Retina (tissue), 1 donor: ENCODE measurements around the gene TRIM29.
A peak's percentile ranks its signal among the peaks of the same experiment; 100 is the strongest.

ENCODE experiments used
- DNase-seq: peaks from one replicate; pipeline ENCODE4 v3.0.0-alpha.2; 2016

Gene TRIM29

DNA sequence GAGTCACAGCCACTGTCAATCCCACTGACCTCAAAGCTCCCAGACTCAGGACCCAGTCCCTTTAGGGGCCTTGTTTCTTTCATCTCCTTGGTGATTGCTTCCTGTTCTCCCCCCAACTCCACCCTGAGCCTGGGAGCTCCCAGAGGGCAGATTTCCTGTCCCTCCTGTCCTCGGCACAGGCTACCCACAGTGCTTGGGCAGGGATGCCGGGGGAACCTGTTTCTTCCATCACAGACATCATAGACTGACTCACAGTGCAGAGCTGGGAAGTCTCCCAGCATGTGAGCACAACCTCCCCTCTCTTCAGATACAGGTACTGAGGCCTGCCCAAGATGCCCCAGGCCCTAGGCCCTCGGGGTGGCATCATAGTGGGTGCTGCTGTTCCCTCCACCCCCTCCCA is 16.6 kb downstream of the TRIM29 start:
- no peak for DNase-seq

DNA sequence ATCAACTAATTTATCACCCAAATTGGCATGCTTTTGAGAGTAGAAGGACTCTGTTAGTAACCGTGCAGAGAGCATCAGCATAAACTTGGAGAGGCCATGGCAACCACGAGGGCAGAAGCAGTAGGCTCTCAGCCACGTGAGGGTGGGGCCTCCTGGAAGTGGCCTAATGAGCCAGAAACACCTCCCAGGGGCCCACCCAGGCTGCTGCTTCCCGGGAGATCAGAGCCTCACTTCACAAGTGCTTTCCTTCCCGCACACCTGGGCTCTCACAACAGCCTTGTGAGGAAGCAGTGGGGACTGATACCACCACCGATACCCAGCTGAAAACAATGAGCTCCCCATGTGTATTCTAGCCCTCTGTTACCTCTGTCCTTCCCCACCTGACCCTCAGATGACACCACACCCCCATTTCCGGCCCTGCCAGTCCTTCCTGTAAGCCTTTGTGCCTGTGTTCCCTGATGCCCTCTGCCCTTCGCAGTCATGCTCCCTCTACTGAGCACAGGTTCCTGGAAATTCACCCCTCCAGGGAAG is 17.0 kb downstream of the TRIM29 start:
- DNase-seq: no peak

DNA sequence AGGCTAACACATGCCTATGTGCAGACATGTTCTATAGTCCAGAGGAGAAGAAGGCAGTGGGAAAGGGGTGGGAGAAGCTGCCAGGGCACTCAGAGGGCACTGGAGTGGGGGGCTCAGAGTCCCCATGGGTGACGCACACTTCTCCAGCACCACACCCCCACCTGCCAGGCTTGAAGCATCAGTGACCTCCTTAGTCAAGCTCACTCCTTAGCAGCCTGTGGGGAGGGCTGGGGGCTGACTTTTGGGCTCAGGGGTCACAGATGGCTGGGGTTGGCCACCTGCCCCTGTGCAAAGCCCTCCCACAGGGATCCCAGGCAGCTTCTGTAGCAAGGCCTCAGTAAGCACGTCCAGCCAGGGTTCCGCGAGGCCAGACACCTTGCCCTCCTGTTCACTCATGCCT is 18.8 kb downstream of the TRIM29 start:
- DNase-seq: no peak

- DNase-seq: no peak
Observed at GRCh38 chr11:120117991-120118390, 19.9 kb downstream of the TRIM29 start.

DNA sequence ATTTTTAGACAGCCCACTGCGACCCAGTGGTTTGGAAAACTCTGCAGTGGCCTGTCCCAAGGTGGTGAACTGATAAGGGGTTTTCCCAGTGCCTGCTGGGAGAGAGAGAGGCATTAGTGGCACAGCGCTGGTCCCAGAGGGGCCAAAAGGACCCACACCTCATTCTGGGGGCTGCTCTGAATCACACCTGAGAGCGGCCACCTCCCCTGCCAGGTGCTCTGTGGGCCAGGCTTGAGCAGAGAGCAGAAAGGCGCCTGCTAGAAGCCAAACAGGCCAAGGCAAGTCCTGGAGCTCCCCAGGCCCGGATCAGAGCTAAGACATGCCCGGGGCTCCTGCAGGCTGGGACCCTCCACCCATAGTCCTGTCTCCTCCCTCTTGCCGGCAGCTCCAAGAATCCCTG is 20.9 kb downstream of the TRIM29 start:
- DNase-seq: no peak

DNA sequence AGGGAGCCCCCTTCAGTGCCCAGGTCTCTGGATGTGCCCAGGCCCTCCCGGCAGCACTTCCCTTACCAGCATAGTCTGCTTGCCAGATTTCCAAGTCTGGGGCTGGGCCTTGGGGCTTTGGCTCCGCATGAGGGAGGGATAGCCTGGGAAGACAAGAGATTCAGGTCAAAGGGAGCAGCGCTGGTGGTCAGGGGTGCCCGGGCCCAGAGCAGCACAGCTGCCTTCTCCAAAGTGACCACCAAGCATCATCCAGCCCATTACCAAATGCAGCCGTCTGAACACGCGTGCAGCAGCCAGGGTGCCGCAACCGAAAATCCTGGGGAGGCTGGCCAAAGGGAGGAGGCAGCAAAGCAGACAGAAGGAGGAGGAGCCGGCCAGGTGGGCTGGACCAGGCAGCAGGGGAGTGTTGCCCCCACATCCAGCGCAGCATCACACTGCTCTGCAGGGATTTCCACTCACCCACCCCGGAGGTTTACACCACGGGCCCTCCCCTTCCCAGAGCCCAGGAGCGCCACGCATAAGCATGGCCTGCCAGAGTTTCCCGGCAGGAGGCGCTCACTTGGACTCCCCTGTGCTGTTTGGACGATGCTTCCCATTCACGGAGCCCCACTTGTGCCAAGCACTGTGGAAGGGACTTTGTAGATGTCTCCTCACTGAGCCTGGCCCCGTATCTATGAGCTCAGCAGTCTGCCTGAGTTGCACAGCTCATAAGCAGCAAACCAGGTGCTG is 22.5 kb downstream of the TRIM29 start:
- no peak for DNase-seq

DNA sequence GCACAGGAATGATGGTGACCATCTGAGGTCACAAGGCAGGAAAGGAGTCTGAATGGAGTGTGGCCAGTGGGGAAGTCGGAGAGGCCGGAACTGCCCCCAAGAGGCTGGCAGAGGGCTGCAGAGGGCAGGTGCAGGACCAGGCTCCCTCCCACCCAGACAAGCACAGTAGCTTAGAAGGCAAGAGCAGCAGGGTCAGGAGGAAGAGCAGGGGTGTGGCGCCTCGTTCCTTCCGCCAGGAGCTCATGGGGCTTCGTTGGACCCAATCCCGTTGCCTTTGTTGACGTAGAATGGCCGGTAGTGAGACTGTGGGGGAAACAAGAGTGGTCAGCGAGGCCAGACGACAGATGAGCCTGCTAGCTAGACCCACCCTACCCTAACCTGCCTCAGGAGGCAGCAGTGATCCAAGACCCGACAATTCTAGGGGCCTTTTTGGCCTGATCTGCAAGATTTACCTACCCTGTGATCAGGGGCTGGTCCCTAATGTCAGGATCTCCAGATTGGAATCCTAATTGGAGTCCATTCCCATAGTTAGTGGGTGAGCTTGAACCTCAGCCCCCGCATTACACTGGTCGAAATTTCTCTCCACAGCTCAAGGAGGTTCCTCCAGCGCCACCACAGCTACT is 25.6 kb downstream of the TRIM29 start:
- no peak for DNase-seq

DNA sequence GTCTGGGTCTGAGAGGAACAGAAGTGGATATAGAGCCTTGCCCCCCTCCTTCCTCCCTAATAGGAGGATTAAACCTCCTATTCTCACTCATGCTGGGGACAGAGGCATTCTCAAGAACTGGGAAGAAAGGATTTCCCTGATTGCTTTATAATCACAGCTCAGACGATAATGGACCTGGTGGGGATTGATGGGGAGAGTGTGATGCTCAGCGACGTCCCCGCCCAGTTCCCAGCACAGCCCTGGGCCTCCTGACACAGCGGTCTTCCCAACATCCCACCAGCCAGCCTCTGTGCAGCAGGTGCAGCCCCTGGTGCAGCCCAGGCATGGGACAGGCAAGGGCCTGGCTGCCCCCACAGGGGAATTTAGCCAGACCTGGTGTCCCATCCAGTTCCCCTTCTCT is 28.4 kb downstream of the TRIM29 start:
- no peak for DNase-seq

DNA sequence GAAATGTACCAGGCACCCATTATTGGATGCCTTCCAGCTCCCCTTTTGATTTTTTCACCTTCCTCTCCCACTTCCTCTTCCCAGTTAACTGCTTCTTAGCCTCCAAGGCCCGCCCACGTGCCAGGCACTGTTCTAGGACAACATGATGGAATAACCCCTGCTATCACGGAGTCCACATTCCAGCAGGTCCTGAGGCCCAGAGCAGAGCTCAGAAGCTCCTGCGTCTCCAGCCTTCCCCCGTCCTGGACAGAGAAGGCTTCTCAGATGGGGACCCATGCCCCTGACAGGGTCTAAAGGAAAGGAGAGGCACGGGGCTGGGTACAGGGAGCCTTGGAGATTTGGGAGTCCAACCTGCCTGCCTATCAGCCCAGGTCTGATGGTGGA is 29.1 kb downstream of the TRIM29 start:
- DNase-seq: no peak

GRCh38 chr11:120108154-120108784 is 29.6 kb downstream of the TRIM29 start:
- DNase-seq: peak; percentile 88

DNA sequence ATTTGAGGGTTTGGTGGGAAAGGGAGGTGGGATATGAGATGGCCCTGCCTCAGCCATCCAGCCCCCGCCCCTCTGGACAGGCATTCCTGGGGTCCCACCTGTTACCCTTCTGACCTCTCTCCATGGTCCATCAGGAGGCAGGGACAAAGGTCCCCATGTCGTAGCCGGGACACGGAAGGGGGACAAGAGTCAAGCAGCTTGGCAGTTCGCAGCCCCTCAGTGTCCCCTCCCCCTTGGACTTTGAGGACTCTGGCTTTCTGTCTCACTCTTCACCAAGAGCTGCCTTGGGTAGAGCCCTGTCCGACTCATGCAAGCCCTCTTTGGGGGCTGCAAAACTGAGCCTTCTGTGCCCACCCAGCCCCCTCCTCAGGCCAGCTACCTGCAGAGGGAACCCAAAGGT is 30.2 kb downstream of the TRIM29 start:
- DNase-seq: no peak

- DNase-seq: no peak
Observed at GRCh38 chr11:120106354-120107150, 31.4 kb downstream of the TRIM29 start.

DNA sequence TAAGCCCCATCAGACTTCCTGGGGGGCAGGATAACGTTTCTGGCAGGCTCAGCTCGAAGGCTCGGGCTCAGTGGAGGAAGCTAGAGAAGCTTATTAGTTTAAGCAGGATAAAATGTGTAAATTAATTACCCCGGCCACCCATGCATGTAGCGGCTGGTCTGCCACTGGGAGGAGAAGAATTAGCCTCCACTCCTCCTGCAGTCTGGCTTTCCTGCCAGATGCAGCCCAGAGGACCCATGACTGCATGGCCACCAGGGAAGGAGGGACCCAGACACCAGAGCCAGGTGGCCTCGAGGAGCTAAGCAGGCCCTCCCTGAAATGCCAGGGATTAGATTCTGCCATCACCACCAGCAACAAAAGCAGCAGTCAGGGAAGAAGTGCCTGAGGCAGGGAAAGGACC is 32.3 kb downstream of the TRIM29 start:
- DNase-seq: no peak

DNA sequence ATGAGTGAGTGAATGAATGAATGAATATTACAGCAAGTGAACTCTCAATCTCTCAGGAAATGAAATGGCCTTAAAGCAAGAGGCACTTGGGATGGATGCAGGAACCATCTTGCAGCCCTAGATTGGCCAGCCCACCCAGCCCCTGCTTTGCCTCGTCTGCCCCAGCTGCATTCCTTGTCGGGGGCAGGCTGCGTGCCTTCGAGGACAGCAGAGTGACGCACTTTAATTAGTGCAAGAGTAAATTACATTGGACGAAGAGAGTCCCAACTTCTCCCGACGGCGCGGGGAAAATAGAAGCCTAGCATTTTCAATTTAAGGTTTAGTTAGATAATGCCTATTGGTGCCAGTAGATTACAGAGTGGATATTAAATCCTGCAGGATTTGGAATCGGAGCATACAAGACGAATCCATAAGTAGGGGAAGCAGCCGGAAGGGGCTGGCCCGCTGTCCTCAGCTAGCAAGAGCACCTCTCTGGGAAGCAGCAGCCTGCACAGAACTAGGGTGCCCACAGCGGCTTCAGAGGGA is 33.8 kb downstream of the TRIM29 start:
- no peak for DNase-seq

DNA sequence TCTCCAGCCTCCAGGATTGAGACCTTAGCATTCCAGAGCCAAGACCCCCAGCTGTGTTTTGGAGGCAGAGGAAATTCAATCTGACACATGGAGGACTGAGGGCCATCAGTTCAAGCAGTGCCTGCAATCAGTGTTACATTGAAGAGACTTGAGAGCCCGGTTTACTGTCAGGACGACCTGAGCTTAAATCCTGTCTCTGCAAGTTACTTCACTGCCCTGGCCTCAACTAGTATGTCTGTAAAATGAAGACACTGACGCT is 35.1 kb downstream of the TRIM29 start:
- no peak for DNase-seq

GRCh38 chr11:120102050-120102863 is 35.7 kb downstream of the TRIM29 start:
- peak; percentile 72 for DNase-seq

GRCh38 chr11:120098503-120099020 is 39.4 kb downstream of the TRIM29 start:
- peak; percentile 24 for DNase-seq

DNA sequence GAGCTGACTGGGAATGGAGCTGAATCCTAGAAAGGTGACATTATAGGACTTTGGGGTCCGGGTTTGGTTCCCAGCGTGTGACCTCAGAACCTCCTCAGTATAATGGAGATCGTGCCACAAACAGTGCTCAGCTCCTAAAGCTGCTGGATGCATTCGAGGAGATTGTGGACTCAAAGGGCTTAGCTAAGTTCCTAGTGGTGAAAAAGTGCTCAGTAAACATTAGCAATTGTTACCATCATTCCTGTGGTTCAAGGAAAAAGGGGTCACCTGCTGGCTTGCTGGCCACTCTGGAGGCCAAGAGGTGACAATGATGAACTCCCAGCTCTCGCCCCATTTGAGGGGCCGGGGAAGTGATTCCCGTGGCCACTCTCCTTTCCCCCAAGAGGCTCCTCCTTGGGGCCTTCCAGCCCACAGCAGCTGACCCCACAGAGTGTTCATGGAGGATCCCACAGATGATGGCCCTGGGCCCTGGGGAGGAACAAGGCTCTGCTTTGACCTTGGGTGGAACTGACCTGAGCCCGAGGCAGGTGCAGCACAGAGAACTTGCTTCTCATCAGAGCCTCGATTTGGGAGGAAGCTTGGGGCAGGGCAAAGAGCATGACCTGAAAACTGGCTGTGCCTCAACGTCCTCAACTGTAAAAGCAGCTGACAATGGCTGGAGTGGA is 40.1 kb downstream of the TRIM29 start:
- peak; percentile 7 for DNase-seq

DNA sequence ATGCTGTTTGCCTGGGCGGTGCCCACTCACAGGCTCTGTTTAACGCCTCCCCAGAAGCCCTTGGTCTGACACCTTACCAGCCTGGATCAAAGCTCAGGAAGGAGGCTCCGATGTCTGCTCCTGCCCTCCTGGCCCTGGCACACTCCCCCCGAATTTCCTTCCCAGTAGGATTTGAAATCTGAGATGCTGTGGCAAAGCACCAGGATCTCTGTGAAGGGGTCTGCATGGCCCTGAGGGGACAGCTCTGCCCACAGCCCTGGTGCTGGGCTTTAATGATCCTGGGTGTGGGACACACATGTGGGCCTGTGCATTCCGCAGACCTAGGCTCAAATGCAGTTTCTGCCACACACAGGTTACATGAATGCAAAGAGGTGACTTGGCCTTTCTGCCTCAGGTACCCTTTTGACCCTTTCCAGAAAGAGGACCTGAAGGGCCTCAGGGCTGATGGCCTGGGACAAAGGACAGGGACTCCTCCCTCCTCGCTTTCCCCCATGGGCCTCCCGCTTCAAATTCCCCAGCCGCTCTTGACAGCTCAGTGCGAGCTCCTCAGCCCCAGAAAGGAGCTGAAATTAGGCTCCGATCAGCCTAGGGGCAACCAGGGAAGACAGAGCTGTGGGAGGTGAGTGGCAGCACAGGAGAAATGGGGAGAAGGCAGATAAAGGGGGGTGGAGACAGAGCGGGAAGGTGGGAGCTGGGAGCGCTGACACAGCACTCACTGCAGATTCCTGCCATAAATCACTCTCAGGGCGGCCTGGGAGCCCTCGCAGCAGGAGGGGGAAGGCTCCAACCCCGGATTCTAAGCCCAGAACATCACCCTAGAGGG is 41.3 kb downstream of the TRIM29 start:
- no peak for DNase-seq

DNA sequence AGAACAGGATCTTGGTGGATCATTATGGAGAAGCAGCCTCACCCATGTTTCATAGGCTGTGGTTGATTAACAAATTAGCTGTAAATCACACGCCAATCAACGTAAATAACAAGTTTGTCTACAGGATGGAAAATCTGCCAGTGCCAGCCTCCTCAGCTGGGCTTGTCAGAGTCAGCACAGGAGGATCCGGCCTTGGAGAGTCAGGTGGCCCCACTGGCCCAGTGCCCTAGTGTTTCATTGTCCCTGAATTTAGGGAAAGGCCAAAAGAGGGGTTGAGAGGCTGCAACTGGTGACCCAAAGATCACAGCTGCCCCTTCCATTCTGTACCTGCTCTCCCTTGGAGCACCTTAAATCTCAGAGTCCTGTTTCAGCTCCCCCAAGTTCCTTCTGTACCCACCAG is 42.4 kb downstream of the TRIM29 start:
- DNase-seq: no peak

DNA sequence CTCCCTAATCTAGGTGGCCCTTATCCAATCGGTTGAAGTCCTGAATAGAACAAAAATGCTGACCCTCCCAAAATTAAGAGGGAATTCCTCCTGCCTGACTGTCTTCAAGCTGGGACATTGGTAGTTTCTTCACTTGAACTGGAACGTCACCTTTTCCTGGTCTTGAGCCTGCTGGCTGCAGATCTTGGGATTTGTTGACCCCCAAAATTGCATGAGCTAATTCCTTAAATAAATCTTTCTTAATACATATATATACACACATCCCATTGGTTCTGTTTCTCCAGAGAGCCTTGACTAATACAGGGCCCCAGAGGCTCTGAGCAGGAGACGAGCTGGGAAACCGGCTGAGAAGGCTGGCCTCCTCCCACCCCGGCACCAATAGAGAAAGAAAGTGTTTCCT is 46.2 kb downstream of the TRIM29 start:
- DNase-seq: no peak
